Dendritic cell treated with granulocyte-macrophage colony-stimulating factor and Interleukin-4, amounts not matched to agents 40 ng/mL and 50 ng/mL, for 4 days (primary cell): Measurements from ENCODE around the gene GPAM.
"Not testable (repeated sequence)": the region's sequence is repeated elsewhere in the genome, so short reads cannot be mapped to it uniquely, and the experiment has no call there.

Experiments used
- H3K27ac Mint-ChIP-seq: one replicate; pipeline ENCODE4 v1.8.0; 2022; ENCODE audit warnings: mild to moderate bottlenecking, mixed read lengths
- H3K27me3 Mint-ChIP-seq: one replicate; pipeline ENCODE4 v1.8.0; 2022; ENCODE audit warnings: mild to moderate bottlenecking, mixed read lengths
- H3K36me3 Mint-ChIP-seq: one replicate; pipeline ENCODE4 v1.8.0; 2022; ENCODE audit warnings: low read depth, mixed read lengths
- H3K4me1 Mint-ChIP-seq: one replicate; pipeline ENCODE4 v1.8.0; 2022; ENCODE audit warnings: low read depth, mixed read lengths
- H3K4me3 Mint-ChIP-seq: one replicate; pipeline ENCODE4 v1.8.0; 2022; ENCODE audit warnings: mild to moderate bottlenecking, moderate library complexity, mixed read lengths
- H3K9me3 Mint-ChIP-seq: one replicate; pipeline ENCODE4 v1.8.0; 2022; ENCODE audit warnings: mixed read lengths
- intact Hi-C: fragments of 100-400 bp; cut with micrococcal nuclease; formaldehyde crosslinking; loops from one replicate; pipeline ENCODE4 v1.15.0; 2022

The GPAM gene

DNA sequence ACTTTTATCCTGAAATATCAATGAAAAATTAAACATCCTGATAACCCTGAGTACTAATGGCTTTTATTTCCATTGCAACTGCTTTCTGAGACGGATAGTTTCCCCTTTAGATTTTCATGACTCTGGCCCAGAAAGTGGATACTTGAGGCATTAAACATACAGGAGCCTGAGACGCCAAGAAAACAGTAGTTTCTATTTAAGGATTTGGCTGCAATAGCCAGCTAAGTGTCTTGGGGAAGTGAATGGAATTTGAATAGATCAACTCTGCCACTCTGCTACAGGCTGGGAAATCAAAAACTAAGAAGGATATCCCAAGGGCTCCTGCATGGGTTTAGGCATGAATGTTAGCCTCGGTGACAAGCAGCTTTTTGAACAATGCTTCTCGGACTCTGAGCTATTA, 24.7 kb upstream of the GPAM start:
- H3K27me3 Mint-ChIP-seq: peaks cover 37% of the 10 kb centered on the region
- H3K27ac Mint-ChIP-seq: no peak overlapping the region
- H3K4me1 Mint-ChIP-seq: peaks cover 7% of the 10 kb centered on the region
- no peaks in the 10 kb centered on the region for H3K9me3 Mint-ChIP-seq
- H3K4me3 Mint-ChIP-seq: no peak overlapping the region
- intact Hi-C loops: no loop called here
- no peaks in the 10 kb centered on the region for H3K36me3 Mint-ChIP-seq

- no peak overlapping the region for H3K4me3 Mint-ChIP-seq
- intact Hi-C loops: no loop called here
- H3K36me3 Mint-ChIP-seq: no peaks in the 10 kb centered on the region
- peaks cover 10% of the 10 kb centered on the region for H3K4me1 Mint-ChIP-seq
- no peaks in the 10 kb centered on the region for H3K9me3 Mint-ChIP-seq
- peaks cover 33% of the 10 kb centered on the region for H3K27me3 Mint-ChIP-seq
- H3K27ac Mint-ChIP-seq: no peak overlapping the region
Observed at GRCh38 chr10:112203328-112204076, 19.9 kb upstream of the GPAM start.

- peaks cover 10% of the 10 kb centered on the region for H3K4me1 Mint-ChIP-seq
- no peak overlapping the region for H3K27ac Mint-ChIP-seq
- no peaks in the 10 kb centered on the region for H3K9me3 Mint-ChIP-seq
- intact Hi-C loops: no loop called here
- H3K27me3 Mint-ChIP-seq: peaks cover 30% of the 10 kb centered on the region
- H3K4me3 Mint-ChIP-seq: no peak overlapping the region
- no peaks in the 10 kb centered on the region for H3K36me3 Mint-ChIP-seq
Observed at GRCh38 chr10:112202561-112203241, 19.1 kb upstream of the GPAM start.

GRCh38 chr10:112202076-112202475, 18.5 kb upstream of the GPAM start:
- H3K27me3 Mint-ChIP-seq: peaks cover 30% of the 10 kb centered on the region
- H3K36me3 Mint-ChIP-seq: no peaks in the 10 kb centered on the region
- H3K9me3 Mint-ChIP-seq: no peaks in the 10 kb centered on the region
- H3K4me1 Mint-ChIP-seq: peaks cover 10% of the 10 kb centered on the region
- H3K4me3 Mint-ChIP-seq: no peak overlapping the region
- no peak overlapping the region for H3K27ac Mint-ChIP-seq
- intact Hi-C loops: no loop called here

- no peak overlapping the region for H3K4me3 Mint-ChIP-seq
- H3K36me3 Mint-ChIP-seq: no peaks in the 10 kb centered on the region
- no peaks in the 10 kb centered on the region for H3K9me3 Mint-ChIP-seq
- intact Hi-C loops: no loop called here
- peaks cover 10% of the 10 kb centered on the region for H3K4me1 Mint-ChIP-seq
- H3K27ac Mint-ChIP-seq: no peak overlapping the region
- peaks cover 30% of the 10 kb centered on the region for H3K27me3 Mint-ChIP-seq
Observed at GRCh38 chr10:112201334-112201733, 17.8 kb upstream of the GPAM start.

DNA sequence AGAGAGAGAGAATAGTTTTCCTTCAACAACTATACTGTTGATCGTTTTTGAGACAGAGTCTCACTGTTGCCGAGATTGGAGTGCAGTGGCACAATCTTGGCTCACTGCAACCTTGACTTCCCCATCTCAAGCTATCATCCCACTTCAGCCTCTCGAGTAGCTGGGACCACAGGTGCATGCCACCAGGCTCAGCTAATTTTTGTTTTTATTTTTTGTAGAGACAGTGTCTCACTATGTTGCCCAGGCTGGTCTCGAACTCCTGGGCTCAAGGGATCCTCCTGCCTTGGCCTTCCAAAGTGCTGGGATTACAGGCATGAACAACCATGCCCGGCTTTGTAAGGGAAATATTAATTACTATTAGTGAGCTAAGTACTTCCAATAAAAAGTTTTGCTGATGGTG, 16.7 kb upstream of the GPAM start:
- H3K9me3 Mint-ChIP-seq, H3K4me3 Mint-ChIP-seq, H3K36me3 Mint-ChIP-seq, H3K27ac Mint-ChIP-seq, intact Hi-C loops: not testable (repeated sequence)
- peaks cover 10% of the 10 kb centered on the region for H3K4me1 Mint-ChIP-seq
- H3K27me3 Mint-ChIP-seq: peaks cover 33% of the 10 kb centered on the region

DNA sequence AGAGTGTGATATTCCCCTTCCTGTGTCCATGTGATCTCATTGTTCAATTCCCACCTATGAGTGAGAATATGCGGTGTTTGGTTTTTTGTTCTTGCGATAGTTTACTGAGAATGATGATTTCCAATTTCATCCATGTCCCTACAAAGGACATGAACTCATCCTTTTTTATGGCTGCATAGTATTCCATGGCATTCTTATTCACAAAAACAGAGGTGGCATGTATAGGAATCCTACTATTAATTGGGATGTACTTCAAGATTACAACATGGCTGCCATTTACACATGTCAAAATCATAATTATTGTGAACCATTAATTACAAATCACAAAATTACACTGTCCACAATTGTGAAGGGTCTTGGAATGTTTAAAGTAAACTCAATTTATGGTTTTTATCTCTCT, 14.1 kb upstream of the GPAM start:
- H3K27ac Mint-ChIP-seq, H3K36me3 Mint-ChIP-seq, H3K4me1 Mint-ChIP-seq, H3K9me3 Mint-ChIP-seq, H3K4me3 Mint-ChIP-seq, intact Hi-C loops: not testable (repeated sequence)
- peaks cover 30% of the 10 kb centered on the region for H3K27me3 Mint-ChIP-seq

- H3K27ac Mint-ChIP-seq: no peak overlapping the region
- no peaks in the 10 kb centered on the region for H3K4me1 Mint-ChIP-seq
- intact Hi-C loops: no loop called here
- H3K9me3 Mint-ChIP-seq: no peaks in the 10 kb centered on the region
- H3K4me3 Mint-ChIP-seq: no peak overlapping the region
- H3K36me3 Mint-ChIP-seq: no peaks in the 10 kb centered on the region
- peaks cover 25% of the 10 kb centered on the region for H3K27me3 Mint-ChIP-seq
Observed at GRCh38 chr10:112195224-112195623, 11.7 kb upstream of the GPAM start.

- Mint-ChIP-seq H3K27me3 (peaks cover 33% of the 10 kb centered on the region), H3K36me3 (no peaks in the 10 kb centered on the region), H3K9me3 (no peaks in the 10 kb centered on the region), H3K4me3 (no peak overlapping the region), H3K27ac (no peak overlapping the region), H3K4me1 (no peaks in the 10 kb centered on the region)
- intact Hi-C loops: no loop called here
Observed at GRCh38 chr10:112191791-112192190, 8.2 kb upstream of the GPAM start.

- H3K4me1 Mint-ChIP-seq: no peaks in the 10 kb centered on the region
- H3K9me3 Mint-ChIP-seq: peaks cover 2% of the 10 kb centered on the region
- no peak overlapping the region for H3K4me3 Mint-ChIP-seq
- no peak overlapping the region for H3K27ac Mint-ChIP-seq
- H3K27me3 Mint-ChIP-seq: peaks cover 36% of the 10 kb centered on the region
- no peaks in the 10 kb centered on the region for H3K36me3 Mint-ChIP-seq
- intact Hi-C loops: no loop called here
Observed at GRCh38 chr10:112191041-112191590, 7.6 kb upstream of the GPAM start.

DNA sequence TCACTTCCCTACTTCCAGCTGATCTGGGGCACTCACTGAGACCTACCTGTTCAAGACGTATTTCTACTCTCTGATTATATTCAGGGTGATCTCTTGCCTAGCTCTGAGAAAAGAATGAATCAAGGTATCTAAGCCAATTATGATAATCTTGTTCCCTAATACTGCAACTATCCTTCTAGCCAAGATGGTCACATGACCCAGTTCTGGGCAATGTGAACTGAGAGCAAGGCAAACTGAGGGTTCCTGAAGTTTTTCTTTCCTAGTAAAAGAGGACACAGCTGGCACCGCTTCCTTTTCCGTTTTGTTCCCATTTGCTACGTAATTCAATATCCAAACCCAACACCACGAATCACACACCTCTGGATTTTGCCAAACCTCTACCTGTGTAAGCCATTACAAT, 5.9 kb upstream of the GPAM start:
- Mint-ChIP-seq H3K27me3 (peaks cover 39% of the 10 kb centered on the region), H3K27ac (no peak overlapping the region), H3K4me1 (peaks cover 4% of the 10 kb centered on the region), H3K36me3 (no peaks in the 10 kb centered on the region), H3K9me3 (peaks cover 11% of the 10 kb centered on the region), H3K4me3 (no peak overlapping the region)
- intact Hi-C loops: loop anchor here (10.0 kb wide), 1 partner anchor 1985 kb away; the partner anchor contains the start of genes CCDC186 and TDRD1

DNA sequence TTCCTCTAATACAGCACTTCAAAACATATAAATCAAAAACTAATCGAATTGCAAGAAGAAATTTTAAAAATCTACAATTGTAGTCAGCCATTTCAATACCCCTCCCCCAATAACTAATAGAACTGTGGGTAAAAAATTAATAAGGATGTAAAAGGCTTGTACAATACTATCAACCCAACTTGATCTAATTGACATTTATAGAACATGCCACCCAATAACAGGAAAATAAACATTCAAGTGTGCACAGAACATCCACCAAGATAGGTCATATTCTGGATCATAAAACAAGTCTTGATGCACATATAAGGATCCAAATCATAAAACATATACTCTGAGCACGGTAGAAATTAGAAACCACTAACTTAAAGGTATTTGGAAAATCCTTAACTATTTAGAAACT, 4.0 kb upstream of the GPAM start:
- H3K36me3 Mint-ChIP-seq: peaks cover 6% of the 10 kb centered on the region
- intact Hi-C loops: loop anchor here (10.0 kb wide), 1 partner anchor 1987 kb away; the partner anchor contains the start of genes CCDC186 and TDRD1

DNA sequence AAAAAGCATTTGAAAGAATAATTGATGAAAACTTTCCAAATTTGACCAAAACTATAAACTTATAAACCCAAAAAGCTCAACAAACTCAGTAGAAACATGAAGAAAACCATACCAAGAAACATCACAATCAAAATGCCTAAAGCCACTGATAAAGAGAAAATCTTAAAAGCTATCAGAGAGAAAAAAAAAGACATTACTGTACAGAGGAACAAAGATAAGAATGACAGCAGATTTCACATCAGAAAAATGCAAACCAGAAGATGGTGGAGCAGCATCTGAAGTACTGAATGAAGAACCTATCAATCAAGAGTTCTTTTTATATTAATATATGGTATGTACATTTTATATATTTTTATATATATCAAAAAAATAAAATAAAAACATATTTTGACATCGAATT, 2.4 kb upstream of the GPAM start:
- Mint-ChIP-seq H3K27ac (no peak overlapping the region), H3K4me1 (peaks cover 21% of the 10 kb centered on the region), H3K4me3 (no peak overlapping the region), H3K9me3 (peaks cover 11% of the 10 kb centered on the region), H3K27me3 (peaks cover 32% of the 10 kb centered on the region), H3K36me3 (peaks cover 6% of the 10 kb centered on the region)
- intact Hi-C loops: loop anchor here (10.0 kb wide), 1 partner anchor 1989 kb away; the partner anchor contains the start of genes CCDC186 and TDRD1

More for the DNA sequence above, 4.0 kb upstream of the GPAM start:
- peaks cover 11% of the 10 kb centered on the region for H3K9me3 Mint-ChIP-seq
- peaks cover 40% of the 10 kb centered on the region for H3K27me3 Mint-ChIP-seq
- no peak overlapping the region for H3K27ac Mint-ChIP-seq
- H3K4me3 Mint-ChIP-seq: no peak overlapping the region
- peaks cover 20% of the 10 kb centered on the region for H3K4me1 Mint-ChIP-seq

DNA sequence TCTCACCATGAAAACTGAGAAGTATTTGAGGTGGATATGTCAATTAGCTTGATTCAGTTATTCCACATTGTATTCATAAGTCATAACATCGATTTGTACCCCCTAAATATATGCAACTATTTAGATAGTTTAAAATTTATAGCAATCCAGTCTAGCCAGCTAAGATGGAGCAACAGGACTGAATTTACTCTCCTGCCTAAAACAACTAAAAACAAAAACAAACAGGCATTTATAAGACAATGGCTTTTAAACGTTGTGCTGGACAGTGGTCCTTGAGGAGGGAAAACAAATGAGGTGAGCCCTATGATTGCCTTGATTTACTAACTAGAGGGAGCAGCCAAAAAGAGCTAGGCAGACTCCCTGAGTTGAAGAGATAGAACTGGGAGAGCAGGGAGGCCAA, 814 bp upstream of the GPAM start:
- intact Hi-C loops: loop anchor here (5.0 to 10.0 kb wide), 2 partner anchors 263 to 1990 kb away; partner anchors contain the start of genes CCDC186, TDRD1, VTI1A and ZDHHC6
- Mint-ChIP-seq H3K27ac (peak overlapping the region; percentile 91), H3K27me3 (peaks cover 25% of the 10 kb centered on the region), H3K36me3 (peaks cover 17% of the 10 kb centered on the region), H3K4me3 (no peak overlapping the region), H3K4me1 (peaks cover 21% of the 10 kb centered on the region), H3K9me3 (peaks cover 11% of the 10 kb centered on the region)
